HEK293 (cell line): ENCODE measurements around the gene ETF1.

Source experiments
- ELK4 ChIP-seq: IDR thresholded peaks from 2 replicates; pipeline ENCODE4 v1.6.1; 2011; ENCODE audit warnings: mild to moderate bottlenecking, low read depth, low read length, borderline replicate concordance
- RBAK ChIP-seq: fragments of 450-650 bp; formaldehyde crosslinking; IDR thresholded peaks from 2 replicates; pipeline ENCODE4 v1.5.1; 2016; ENCODE audit warnings: missing biosample characterization, missing genetic modification characterization
- ZNF132 ChIP-seq: fragments of 450-650 bp; formaldehyde crosslinking; IDR thresholded peaks from 2 replicates; pipeline ENCODE4 v1.5.1; 2017; ENCODE audit warnings: missing biosample characterization, missing genetic modification characterization, borderline replicate concordance
- ZNF560 ChIP-seq: fragments of 450-650 bp; formaldehyde crosslinking; IDR thresholded peaks from 2 replicates; pipeline ENCODE4 v1.5.1; 2017; ENCODE audit warnings: missing biosample characterization, missing genetic modification characterization, borderline replicate concordance
- ZNF76 ChIP-seq: fragments of 450-650 bp; formaldehyde crosslinking; IDR thresholded peaks from 2 replicates; pipeline ENCODE4; 2016; ENCODE audit warnings: low read depth, missing biosample characterization, missing genetic modification characterization, borderline replicate concordance
- TF ChIP-seq, protein P1 (sequence below): fragments of 450-650 bp; formaldehyde crosslinking; IDR thresholded peaks from 2 replicates; pipeline ENCODE4 v1.5.1; 2016; ENCODE audit warnings: missing biosample characterization, missing genetic modification characterization
- TF ChIP-seq, protein P2 (sequence below): fragments of 450-650 bp; formaldehyde crosslinking; IDR thresholded peaks from 2 replicates; pipeline ENCODE4 v1.5.1; 2016; ENCODE audit warnings: missing biosample characterization, missing genetic modification characterization
- TF ChIP-seq, protein P3 (sequence below): sonication (generic); formaldehyde crosslinking; IDR thresholded peaks from 2 replicates; pipeline ENCODE4 v1.8.1; 2022; ENCODE audit warnings: mild to moderate bottlenecking, moderate library complexity, missing genetic modification reagents

GRCh38 chr5:138468966-138469539, 74.0 kb downstream of the ETF1 start:
- TF ChIP-seq ZNF132, result no peak
- TF ChIP-seq, protein P1, sequence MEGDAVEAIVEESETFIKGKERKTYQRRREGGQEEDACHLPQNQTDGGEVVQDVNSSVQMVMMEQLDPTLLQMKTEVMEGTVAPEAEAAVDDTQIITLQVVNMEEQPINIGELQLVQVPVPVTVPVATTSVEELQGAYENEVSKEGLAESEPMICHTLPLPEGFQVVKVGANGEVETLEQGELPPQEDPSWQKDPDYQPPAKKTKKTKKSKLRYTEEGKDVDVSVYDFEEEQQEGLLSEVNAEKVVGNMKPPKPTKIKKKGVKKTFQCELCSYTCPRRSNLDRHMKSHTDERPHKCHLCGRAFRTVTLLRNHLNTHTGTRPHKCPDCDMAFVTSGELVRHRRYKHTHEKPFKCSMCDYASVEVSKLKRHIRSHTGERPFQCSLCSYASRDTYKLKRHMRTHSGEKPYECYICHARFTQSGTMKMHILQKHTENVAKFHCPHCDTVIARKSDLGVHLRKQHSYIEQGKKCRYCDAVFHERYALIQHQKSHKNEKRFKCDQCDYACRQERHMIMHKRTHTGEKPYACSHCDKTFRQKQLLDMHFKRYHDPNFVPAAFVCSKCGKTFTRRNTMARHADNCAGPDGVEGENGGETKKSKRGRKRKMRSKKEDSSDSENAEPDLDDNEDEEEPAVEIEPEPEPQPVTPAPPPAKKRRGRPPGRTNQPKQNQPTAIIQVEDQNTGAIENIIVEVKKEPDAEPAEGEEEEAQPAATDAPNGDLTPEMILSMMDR, result no peak
- TF ChIP-seq, protein P2, sequence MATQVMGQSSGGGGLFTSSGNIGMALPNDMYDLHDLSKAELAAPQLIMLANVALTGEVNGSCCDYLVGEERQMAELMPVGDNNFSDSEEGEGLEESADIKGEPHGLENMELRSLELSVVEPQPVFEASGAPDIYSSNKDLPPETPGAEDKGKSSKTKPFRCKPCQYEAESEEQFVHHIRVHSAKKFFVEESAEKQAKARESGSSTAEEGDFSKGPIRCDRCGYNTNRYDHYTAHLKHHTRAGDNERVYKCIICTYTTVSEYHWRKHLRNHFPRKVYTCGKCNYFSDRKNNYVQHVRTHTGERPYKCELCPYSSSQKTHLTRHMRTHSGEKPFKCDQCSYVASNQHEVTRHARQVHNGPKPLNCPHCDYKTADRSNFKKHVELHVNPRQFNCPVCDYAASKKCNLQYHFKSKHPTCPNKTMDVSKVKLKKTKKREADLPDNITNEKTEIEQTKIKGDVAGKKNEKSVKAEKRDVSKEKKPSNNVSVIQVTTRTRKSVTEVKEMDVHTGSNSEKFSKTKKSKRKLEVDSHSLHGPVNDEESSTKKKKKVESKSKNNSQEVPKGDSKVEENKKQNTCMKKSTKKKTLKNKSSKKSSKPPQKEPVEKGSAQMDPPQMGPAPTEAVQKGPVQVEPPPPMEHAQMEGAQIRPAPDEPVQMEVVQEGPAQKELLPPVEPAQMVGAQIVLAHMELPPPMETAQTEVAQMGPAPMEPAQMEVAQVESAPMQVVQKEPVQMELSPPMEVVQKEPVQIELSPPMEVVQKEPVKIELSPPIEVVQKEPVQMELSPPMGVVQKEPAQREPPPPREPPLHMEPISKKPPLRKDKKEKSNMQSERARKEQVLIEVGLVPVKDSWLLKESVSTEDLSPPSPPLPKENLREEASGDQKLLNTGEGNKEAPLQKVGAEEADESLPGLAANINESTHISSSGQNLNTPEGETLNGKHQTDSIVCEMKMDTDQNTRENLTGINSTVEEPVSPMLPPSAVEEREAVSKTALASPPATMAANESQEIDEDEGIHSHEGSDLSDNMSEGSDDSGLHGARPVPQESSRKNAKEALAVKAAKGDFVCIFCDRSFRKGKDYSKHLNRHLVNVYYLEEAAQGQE (tag by site-specific recombination), result no peak
- no peak for TF ChIP-seq ZNF560
- no peak for TF ChIP-seq RBAK (tag by site-specific recombination)
- no peak for TF ChIP-seq ZNF76 (tag by site-specific recombination)
- TF ChIP-seq, protein P3, sequence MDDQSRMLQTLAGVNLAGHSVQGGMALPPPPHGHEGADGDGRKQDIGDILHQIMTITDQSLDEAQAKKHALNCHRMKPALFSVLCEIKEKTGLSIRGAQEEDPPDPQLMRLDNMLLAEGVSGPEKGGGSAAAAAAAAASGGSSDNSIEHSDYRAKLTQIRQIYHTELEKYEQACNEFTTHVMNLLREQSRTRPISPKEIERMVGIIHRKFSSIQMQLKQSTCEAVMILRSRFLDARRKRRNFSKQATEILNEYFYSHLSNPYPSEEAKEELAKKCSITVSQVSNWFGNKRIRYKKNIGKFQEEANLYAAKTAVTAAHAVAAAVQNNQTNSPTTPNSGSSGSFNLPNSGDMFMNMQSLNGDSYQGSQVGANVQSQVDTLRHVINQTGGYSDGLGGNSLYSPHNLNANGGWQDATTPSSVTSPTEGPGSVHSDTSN (CRISPR knock-in tag), result no peak
- no peak for TF ChIP-seq ELK4
